ENCODE data around the gene HMGCLL1. TPM values are rescaled to one million over a fixed set of nuclear protein-coding genes. Genes with fewer than 3 reads are reported as not detected.

The HMGCLL1 gene
- total and polyA plus RNA-seq, 8 donors: 0.10 to 3.3 (median 0.68) TPM; not detected in 3

GRCh38 chr6:55566036-55566710 is 12.8 kb downstream of the HMGCLL1 start:
- 72 to 83% (median 81%) methylated on average over 4 of the region's 4 CpGs for WGBS, 5 donors
- no peak for TF ChIP-seq POLR2A (IDR thresholded peaks at IDR 0.05)
- TF ChIP-seq, protein P1, sequence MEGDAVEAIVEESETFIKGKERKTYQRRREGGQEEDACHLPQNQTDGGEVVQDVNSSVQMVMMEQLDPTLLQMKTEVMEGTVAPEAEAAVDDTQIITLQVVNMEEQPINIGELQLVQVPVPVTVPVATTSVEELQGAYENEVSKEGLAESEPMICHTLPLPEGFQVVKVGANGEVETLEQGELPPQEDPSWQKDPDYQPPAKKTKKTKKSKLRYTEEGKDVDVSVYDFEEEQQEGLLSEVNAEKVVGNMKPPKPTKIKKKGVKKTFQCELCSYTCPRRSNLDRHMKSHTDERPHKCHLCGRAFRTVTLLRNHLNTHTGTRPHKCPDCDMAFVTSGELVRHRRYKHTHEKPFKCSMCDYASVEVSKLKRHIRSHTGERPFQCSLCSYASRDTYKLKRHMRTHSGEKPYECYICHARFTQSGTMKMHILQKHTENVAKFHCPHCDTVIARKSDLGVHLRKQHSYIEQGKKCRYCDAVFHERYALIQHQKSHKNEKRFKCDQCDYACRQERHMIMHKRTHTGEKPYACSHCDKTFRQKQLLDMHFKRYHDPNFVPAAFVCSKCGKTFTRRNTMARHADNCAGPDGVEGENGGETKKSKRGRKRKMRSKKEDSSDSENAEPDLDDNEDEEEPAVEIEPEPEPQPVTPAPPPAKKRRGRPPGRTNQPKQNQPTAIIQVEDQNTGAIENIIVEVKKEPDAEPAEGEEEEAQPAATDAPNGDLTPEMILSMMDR (IDR thresholded peaks at IDR 0.05): no peak
- TF ChIP-seq EP300 (IDR thresholded peaks at IDR 0.05): no peak
- TF ChIP-seq POLR2AphosphoS5 (IDR thresholded peaks at IDR 0.05): no peak
- H3K27ac ChIP-seq: no peak overlapping the region
- H3K9me3 ChIP-seq: no peaks in the 10 kb centered on the region
- H3K27me3 ChIP-seq: no peaks in the 10 kb centered on the region
- intact Hi-C loops (cut with DNase I; ENCODE audit: low total_unique reads): no loop called here
- no peak for DNase-seq
- no peaks in the 10 kb centered on the region for H3K4me1 ChIP-seq
- H3K36me3 ChIP-seq: no peaks in the 10 kb centered on the region
- no peak overlapping the region for H3K4me3 ChIP-seq

GRCh38 chr6:55562318-55562717 is 16.7 kb downstream of the HMGCLL1 start:
- Histone ChIP-seq H3K4me3 (no peak overlapping the region), H3K27me3 (no peaks in the 10 kb centered on the region), H3K27ac (no peak overlapping the region), H3K36me3 (no peaks in the 10 kb centered on the region), H3K4me1 (no peaks in the 10 kb centered on the region), H3K9me3 (no peaks in the 10 kb centered on the region)
- intact Hi-C loops (cut with DNase I; ENCODE audit: low total_unique reads): no loop called here
- 69 to 86% (median 81%) methylated on average over 3 of the region's 3 CpGs for WGBS, 5 donors
- TF ChIP-seq, protein P1 (IDR thresholded peaks at IDR 0.05): no peak
- TF ChIP-seq POLR2A (IDR thresholded peaks at IDR 0.05): no peak
- TF ChIP-seq POLR2AphosphoS5 (IDR thresholded peaks at IDR 0.05): no peak
- no peak for TF ChIP-seq EP300 (IDR thresholded peaks at IDR 0.05)
- DNase-seq: no peak

- Histone ChIP-seq H3K27ac (no peak overlapping the region), H3K27me3 (no peaks in the 10 kb centered on the region), H3K4me1 (no peaks in the 10 kb centered on the region), H3K9me3 (no peaks in the 10 kb centered on the region), H3K4me3 (no peak overlapping the region), H3K36me3 (no peaks in the 10 kb centered on the region)
- TF ChIP-seq, protein P1 (IDR thresholded peaks at IDR 0.05): no peak
- TF ChIP-seq POLR2AphosphoS5 (IDR thresholded peaks at IDR 0.05): no peak
- no peak for TF ChIP-seq EP300 (IDR thresholded peaks at IDR 0.05)
- no peak for TF ChIP-seq POLR2A (IDR thresholded peaks at IDR 0.05)
- peak in 1 of 2 donors; percentile 20 for DNase-seq
- 73 to 82% (median 73%) methylated on average over 2 of the region's 2 CpGs for WGBS, 5 donors
- intact Hi-C loops (cut with DNase I; ENCODE audit: low total_unique reads): no loop called here
These were observed 18.6 kb downstream of the HMGCLL1 start for GRCh38 chr6:55560290-55560885.

DNA sequence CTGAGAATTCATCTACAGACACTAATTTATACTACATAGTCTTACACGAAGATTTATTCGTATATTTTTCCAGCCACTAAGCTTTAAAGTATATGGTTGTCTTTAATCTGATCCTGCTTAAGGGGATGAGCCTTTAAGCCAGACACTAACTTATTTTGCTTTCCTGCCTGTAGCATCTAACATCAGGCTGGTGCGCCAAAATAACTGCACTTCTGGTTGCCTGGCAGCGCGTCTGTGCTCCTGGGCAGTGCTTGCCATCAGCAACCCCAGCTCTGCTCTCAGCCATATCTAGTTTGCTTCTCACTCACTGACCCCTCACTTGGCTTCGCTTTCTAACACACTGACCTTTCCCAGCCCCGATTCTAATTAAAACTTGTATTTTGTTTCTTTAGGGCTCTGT is 21.8 kb downstream of the HMGCLL1 start:
- TF ChIP-seq EP300 (IDR thresholded peaks at IDR 0.05) (no peak), POLR2A (IDR thresholded peaks at IDR 0.05) (no peak), POLR2AphosphoS5 (IDR thresholded peaks at IDR 0.05) (no peak)
- TF ChIP-seq, protein P1 (IDR thresholded peaks at IDR 0.05): no peak
- intact Hi-C loops (cut with DNase I; ENCODE audit: low total_unique reads): no loop called here
- Histone ChIP-seq H3K9me3 (no peaks in the 10 kb centered on the region), H3K4me1 (no peaks in the 10 kb centered on the region), H3K36me3 (no peaks in the 10 kb centered on the region), H3K27me3 (no peaks in the 10 kb centered on the region), H3K27ac (no peak overlapping the region), H3K4me3 (no peak overlapping the region)
- WGBS, 5 donors: 77 to 85% (median 83%) methylated on average over 7 of the region's 7 CpGs
- DNase-seq: peak in 1 of 2 donors; percentile 32

Data from stomach (tissue), 9 donors.